Measurements from ENCODE around the gene PABPN1L. TPM values are rescaled to one million over a fixed set of nuclear protein-coding genes. Genes with fewer than 3 reads are reported as not detected.

The PABPN1L gene
- polyA plus RNA-seq, 2 of the 4 experiments (the other 2 are of a cell fraction), result not detected

- TF ChIP-seq ELK1 (IDR thresholded peaks at IDR 0.05; ENCODE audit: low read depth, low read length) (no peak), JUN (IDR thresholded peaks at IDR 0.05) (no peak)
Measured at GRCh38 chr16:88817785-88818574, 48.5 kb downstream of the PABPN1L start (continued).

- no peak for DNase-seq (ENCODE audit: low read depth in 1 of 2, low spot score in 1 of 2)
- Histone ChIP-seq H3K9me3 (no peaks in the 10 kb centered on the region), H3K4me3 (no peak overlapping the region), H3K4me2 (no peak overlapping the region), H3K4me1 (peaks cover 5% of the 10 kb centered on the region; the same call in 2 of the 3 replicates), H3K27ac (no peak overlapping the region)
- CTCF ChIA-PET, result interaction anchor here (0.6 to 5.9 kb wide), 14 partner anchors 10 to 353 kb away, joined by 3 to 39 read pairs (median 4); partner anchors contain the start of genes GALNS and TRAPPC2L
- no peak for ATAC-seq
- POLR2A ChIA-PET, result no interaction called here
- no peak for TF ChIP-seq HEYL (CRISPR knock-in tag; IDR thresholded peaks at IDR 0.05)
- TF ChIP-seq SMC3 (IDR thresholded peaks at IDR 0.05), result no peak
- no peak for TF ChIP-seq MYC (IDR thresholded peaks at IDR 0.05; ENCODE audit: borderline replicate concordance, low read length)
- 88% methylated on average over 26 of the region's 41 CpGs for WGBS (ENCODE audit: missing lambda C conversion rate)
- no peak for FAIRE-seq
Measured at GRCh38 chr16:88816736-88817535, 49.5 kb downstream of the PABPN1L start.

- H3K4me3 ChIP-seq, result no peak overlapping the region
- ChIA-PET CTCF (interaction anchor here (0.5 to 5.9 kb wide), 19 partner anchors 11 to 354 kb away, joined by 3 to 39 read pairs (median 3); partner anchors contain the start of genes GALNS and TRAPPC2L), POLR2A (no interaction called here)
- DNase-seq (ENCODE audit: low read depth in 1 of 2, low spot score in 1 of 2), result peak; percentile 37 to 46
- ATAC-seq, result peak; percentile 23 to 47; a peak in 3 of 6 replicates
- no peak overlapping the region for H3K4me2 ChIP-seq
- WGBS (ENCODE audit: missing lambda C conversion rate), result 68% methylated on average over 10 of the region's 19 CpGs
- H3K9me3 ChIP-seq, result no peaks in the 10 kb centered on the region
- H3K4me1 ChIP-seq, result peaks cover 5% of the 10 kb centered on the region; the same call in 2 of the 3 replicates
- TF ChIP-seq FOXS1 (CRISPR knock-in tag; IDR thresholded peaks at IDR 0.05) (no peak), RAD21 (conservative IDR thresholded peaks at IDR 0.05 in 1 of 2, IDR thresholded peaks at IDR 0.05 in 1 of 2) (peak; percentile 78 to 87), JUN (IDR thresholded peaks at IDR 0.05) (peak in 1 of 2 experiments; percentile 12; a peak in 1 of 5 replicates), SMC3 (IDR thresholded peaks at IDR 0.05) (peak; percentile 61), PBX3 (IDR thresholded peaks at IDR 0.05) (no peak), MAFK (IDR thresholded peaks at IDR 0.05; ENCODE audit: partially characterized antibody) (peak; percentile 88), MAX (IDR thresholded peaks at IDR 0.05) (0 out of 2 replicates have a peak, but pooled peaks have one; percentile 7), CBX8 (IDR thresholded peaks at IDR 0.05) (no peak), CTCF (IDR thresholded peaks at IDR 0.05) (peak; percentile 66), EHMT2 (IDR thresholded peaks at IDR 0.05; ENCODE audit: low read depth) (no peak)
- FAIRE-seq, result no peak
- H3K27ac ChIP-seq, result no peak overlapping the region
Measured at GRCh38 chr16:88815901-88816589, 50.4 kb downstream of the PABPN1L start.
